ENCODE measurements around the gene PLTP. TPM values are rescaled to one million over a fixed set of nuclear protein-coding genes. Genes with fewer than 3 reads are reported as not detected.

The PLTP gene
- total RNA-seq, 1 experiment from 2014 or later = 17.7 TPM

DNA sequence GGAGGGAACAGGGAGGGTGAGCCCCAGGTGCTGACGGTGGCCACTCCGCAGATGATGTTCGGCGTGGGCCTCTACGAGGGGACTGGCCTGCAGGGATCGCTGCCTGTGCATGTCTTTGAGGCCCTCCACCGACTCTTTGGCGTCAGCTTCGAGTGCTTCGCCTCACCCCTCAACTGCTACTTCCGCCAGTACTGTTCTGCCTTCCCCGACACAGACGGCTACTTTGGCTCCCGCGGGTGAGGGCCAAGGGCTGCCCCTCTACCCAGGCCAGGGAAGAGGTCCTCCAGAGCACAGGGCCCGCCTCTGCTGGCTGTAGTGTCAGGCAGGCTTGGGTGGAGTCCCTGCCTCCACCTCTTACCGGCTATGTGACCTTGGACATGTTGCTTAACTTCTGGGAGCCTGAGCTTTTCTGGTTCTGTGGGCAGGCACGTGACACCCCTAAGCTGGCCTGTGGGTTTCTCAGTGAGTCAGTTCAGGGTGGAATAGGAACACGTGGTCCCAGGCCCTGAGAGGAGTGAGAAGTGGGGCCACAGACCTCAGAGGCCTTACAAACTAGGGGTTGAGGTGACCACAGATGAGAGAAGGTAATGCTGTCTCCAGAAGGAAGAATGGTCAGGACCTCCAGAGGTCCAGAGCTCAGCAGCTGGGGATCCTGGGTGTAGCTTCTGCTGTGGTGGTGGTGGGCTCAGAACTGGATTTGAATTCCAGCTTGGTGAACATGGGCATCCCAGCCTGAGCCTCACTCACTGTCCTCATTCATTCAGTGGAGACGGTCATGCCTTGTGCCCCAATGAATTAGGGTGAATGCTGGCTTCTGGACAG, 34.4 kb upstream of the PLTP start:
- Histone ChIP-seq H3K27ac (ENCODE audit: low read length) (no peak overlapping the region), H3K4me3 (ENCODE audit: low read depth in 2 of 2, low read length in 2 of 2) (no peak overlapping the region), H3K4me1 (ENCODE audit: control insufficient read depth, insufficient read depth, low read length) (no peaks in the 10 kb centered on the region), H3K36me3 (ENCODE audit: control insufficient read depth, insufficient read depth, low read length) (peaks cover 2% of the 10 kb centered on the region), H3K27me3 (ENCODE audit: control insufficient read depth, insufficient read depth, low read length) (no peaks in the 10 kb centered on the region), H3K9me3 (ENCODE audit: control insufficient read depth, insufficient read depth, low read depth, low read length) (no peaks in the 10 kb centered on the region)
- intact Hi-C loops (cut with micrococcal nuclease; ENCODE audit: unreplicated experiment) = no loop called here
- ATAC-seq (no peak), DNase-seq (ENCODE audit: low read depth, low spot score) (no peak)
- TF ChIP-seq, protein P1, sequence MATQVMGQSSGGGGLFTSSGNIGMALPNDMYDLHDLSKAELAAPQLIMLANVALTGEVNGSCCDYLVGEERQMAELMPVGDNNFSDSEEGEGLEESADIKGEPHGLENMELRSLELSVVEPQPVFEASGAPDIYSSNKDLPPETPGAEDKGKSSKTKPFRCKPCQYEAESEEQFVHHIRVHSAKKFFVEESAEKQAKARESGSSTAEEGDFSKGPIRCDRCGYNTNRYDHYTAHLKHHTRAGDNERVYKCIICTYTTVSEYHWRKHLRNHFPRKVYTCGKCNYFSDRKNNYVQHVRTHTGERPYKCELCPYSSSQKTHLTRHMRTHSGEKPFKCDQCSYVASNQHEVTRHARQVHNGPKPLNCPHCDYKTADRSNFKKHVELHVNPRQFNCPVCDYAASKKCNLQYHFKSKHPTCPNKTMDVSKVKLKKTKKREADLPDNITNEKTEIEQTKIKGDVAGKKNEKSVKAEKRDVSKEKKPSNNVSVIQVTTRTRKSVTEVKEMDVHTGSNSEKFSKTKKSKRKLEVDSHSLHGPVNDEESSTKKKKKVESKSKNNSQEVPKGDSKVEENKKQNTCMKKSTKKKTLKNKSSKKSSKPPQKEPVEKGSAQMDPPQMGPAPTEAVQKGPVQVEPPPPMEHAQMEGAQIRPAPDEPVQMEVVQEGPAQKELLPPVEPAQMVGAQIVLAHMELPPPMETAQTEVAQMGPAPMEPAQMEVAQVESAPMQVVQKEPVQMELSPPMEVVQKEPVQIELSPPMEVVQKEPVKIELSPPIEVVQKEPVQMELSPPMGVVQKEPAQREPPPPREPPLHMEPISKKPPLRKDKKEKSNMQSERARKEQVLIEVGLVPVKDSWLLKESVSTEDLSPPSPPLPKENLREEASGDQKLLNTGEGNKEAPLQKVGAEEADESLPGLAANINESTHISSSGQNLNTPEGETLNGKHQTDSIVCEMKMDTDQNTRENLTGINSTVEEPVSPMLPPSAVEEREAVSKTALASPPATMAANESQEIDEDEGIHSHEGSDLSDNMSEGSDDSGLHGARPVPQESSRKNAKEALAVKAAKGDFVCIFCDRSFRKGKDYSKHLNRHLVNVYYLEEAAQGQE (IDR thresholded peaks at IDR 0.05; ENCODE audit: insufficient read depth in 1 of 2, low read depth in 2 of 2, low read length in 1 of 2) = no peak
- no peak for TF ChIP-seq POLR2AphosphoS5 (IDR thresholded peaks at IDR 0.05; ENCODE audit: low read depth, low read length)
- TF ChIP-seq, protein P2, sequence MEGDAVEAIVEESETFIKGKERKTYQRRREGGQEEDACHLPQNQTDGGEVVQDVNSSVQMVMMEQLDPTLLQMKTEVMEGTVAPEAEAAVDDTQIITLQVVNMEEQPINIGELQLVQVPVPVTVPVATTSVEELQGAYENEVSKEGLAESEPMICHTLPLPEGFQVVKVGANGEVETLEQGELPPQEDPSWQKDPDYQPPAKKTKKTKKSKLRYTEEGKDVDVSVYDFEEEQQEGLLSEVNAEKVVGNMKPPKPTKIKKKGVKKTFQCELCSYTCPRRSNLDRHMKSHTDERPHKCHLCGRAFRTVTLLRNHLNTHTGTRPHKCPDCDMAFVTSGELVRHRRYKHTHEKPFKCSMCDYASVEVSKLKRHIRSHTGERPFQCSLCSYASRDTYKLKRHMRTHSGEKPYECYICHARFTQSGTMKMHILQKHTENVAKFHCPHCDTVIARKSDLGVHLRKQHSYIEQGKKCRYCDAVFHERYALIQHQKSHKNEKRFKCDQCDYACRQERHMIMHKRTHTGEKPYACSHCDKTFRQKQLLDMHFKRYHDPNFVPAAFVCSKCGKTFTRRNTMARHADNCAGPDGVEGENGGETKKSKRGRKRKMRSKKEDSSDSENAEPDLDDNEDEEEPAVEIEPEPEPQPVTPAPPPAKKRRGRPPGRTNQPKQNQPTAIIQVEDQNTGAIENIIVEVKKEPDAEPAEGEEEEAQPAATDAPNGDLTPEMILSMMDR (IDR thresholded peaks at IDR 0.05) = no peak
- no peak for TF ChIP-seq TCF7L2 (IDR thresholded peaks at IDR 0.05; ENCODE audit: low read depth, low read length)
- TF ChIP-seq SIN3A (IDR thresholded peaks at IDR 0.05; ENCODE audit: borderline replicate concordance, insufficient read depth, low read depth, low read length) = no peak
- BruUV-seq (replicated peaks) = no TSS peak
- CTCF ChIA-PET = interaction anchor here (0.6 kb wide), 1 partner anchor 168 kb away, joined by 3 read pairs; no protein-coding TSS in a partner anchor
- in situ Hi-C loops (cut with HindIII; ENCODE audit: low pct_unique_long_range_greater_than_20kb, low sequenced_read_pairs) = no loop called here
- POLR2A ChIA-PET = no interaction called here

DNA sequence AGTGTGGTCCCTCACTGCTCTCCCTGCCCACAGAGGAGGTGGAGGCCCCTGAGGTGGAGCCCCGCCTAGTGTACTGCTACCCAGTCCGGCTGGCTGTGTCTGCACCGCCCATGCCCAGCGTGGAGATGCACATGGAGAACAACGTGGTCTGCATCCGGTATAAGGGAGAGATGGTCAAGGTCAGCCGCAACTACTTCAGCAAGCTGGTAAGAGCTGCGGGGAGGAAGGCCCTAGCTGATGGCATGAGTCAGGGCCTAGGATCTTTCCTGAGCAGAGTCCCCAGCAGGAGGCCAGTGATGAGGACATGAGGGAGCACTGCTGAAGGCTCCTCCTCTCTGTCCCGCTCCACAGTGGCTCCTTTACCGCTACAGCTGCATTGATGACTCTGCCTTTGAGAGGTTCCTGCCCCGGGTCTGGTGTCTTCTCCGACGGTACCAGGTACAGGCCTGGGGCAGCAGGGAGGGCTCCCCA, 33.8 kb upstream of the PLTP start:
- Histone ChIP-seq H3K27ac (ENCODE audit: low read length) (no peak overlapping the region), H3K27me3 (ENCODE audit: control insufficient read depth, insufficient read depth, low read length) (no peaks in the 10 kb centered on the region), H3K36me3 (ENCODE audit: control insufficient read depth, insufficient read depth, low read length) (peaks cover 2% of the 10 kb centered on the region), H3K9me3 (ENCODE audit: control insufficient read depth, insufficient read depth, low read depth, low read length) (no peaks in the 10 kb centered on the region), H3K4me1 (ENCODE audit: control insufficient read depth, insufficient read depth, low read length) (no peaks in the 10 kb centered on the region), H3K4me3 (ENCODE audit: low read depth in 2 of 2, low read length in 2 of 2) (no peak overlapping the region)
- in situ Hi-C loops (cut with HindIII; ENCODE audit: low pct_unique_long_range_greater_than_20kb, low sequenced_read_pairs) = no loop called here
- ChIA-PET CTCF (interaction anchor here (0.6 kb wide), 1 partner anchor 169 kb away, joined by 3 read pairs; no protein-coding TSS in a partner anchor), POLR2A (interaction anchor here (0.5 kb wide), 1 partner anchor 11 kb away, joined by 3 read pairs; the partner anchor contains the start of gene PCIF1)
- DNase-seq (ENCODE audit: low read depth, low spot score) (no peak), ATAC-seq (peak; percentile 9; the same call in 1 of the 2 replicates)
- BruUV-seq (replicated peaks) = no TSS peak
- no peak for TF ChIP-seq TCF7L2 (IDR thresholded peaks at IDR 0.05; ENCODE audit: low read depth, low read length)
- no peak for TF ChIP-seq POLR2AphosphoS5 (IDR thresholded peaks at IDR 0.05; ENCODE audit: low read depth, low read length)
- no peak for TF ChIP-seq SIN3A (IDR thresholded peaks at IDR 0.05; ENCODE audit: borderline replicate concordance, insufficient read depth, low read depth, low read length)
- TF ChIP-seq, protein P2 (IDR thresholded peaks at IDR 0.05) = no peak
- TF ChIP-seq, protein P1 (IDR thresholded peaks at IDR 0.05; ENCODE audit: insufficient read depth in 1 of 2, low read depth in 2 of 2, low read length in 1 of 2) = no peak
- intact Hi-C loops (cut with micrococcal nuclease; ENCODE audit: unreplicated experiment) = no loop called here

Measured in Panc1 (cell line).